ENCODE measurements around the gene KCNH5.

DNA sequence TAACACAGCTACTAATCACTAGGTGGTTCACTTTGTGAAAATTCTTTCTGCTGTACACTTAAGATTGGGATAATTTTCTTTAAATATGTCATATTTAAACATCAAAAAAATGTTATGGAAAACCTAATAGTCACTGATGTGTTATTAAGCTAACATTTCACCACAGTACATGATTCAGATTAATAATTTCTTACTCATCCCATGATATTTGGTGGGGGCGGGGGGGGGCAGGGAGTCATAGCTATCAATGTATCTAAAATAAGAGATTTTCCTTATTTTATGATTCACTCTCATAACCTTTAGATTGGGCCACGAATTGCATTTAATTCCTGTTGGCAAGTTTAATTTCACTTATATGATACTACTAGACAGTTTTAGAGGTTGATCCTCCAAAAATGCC lies 88.8 kb downstream of the KCNH5 start:
- TF ChIP-seq, protein P1, sequence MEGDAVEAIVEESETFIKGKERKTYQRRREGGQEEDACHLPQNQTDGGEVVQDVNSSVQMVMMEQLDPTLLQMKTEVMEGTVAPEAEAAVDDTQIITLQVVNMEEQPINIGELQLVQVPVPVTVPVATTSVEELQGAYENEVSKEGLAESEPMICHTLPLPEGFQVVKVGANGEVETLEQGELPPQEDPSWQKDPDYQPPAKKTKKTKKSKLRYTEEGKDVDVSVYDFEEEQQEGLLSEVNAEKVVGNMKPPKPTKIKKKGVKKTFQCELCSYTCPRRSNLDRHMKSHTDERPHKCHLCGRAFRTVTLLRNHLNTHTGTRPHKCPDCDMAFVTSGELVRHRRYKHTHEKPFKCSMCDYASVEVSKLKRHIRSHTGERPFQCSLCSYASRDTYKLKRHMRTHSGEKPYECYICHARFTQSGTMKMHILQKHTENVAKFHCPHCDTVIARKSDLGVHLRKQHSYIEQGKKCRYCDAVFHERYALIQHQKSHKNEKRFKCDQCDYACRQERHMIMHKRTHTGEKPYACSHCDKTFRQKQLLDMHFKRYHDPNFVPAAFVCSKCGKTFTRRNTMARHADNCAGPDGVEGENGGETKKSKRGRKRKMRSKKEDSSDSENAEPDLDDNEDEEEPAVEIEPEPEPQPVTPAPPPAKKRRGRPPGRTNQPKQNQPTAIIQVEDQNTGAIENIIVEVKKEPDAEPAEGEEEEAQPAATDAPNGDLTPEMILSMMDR (IDR thresholded peaks at IDR 0.05) = no peak
- TF ChIP-seq POLR2AphosphoS5 (IDR thresholded peaks at IDR 0.05) (no peak), POLR2A (IDR thresholded peaks at IDR 0.05; ENCODE audit: low read depth) (no peak), EP300 (IDR thresholded peaks at IDR 0.05) (no peak)
